Epidermal melanocyte (primary cell): ENCODE results near the gene PARP12.
"Not testable (repeated sequence)": the region's sequence is repeated elsewhere in the genome, so short reads cannot be mapped to it uniquely, and the experiment has no call there.

Source experiments
- DNase-seq: peaks from one replicate; pipeline ENCODE4 v3.0.0; 2011; ENCODE audit warnings: low spot score; ENCODE audit not compliant: insufficient read length

PARP12 gene

GRCh38 chr7:140062528-140063299 is at the start of gene PARP12:
Gene PARP12, minus strand, starts transcription at chr7:140062951. Its CDS starts 104 bp downstream, at chr7:140062847.
- no peak for DNase-seq

- DNase-seq, result not testable (repeated sequence)
Observed at GRCh38 chr7:140108777-140109176, 46.0 kb upstream of the PARP12 start.

GRCh38 chr7:140096459-140096858 is 33.7 kb upstream of the PARP12 start:
- DNase-seq, result no peak

- DNase-seq, result no peak
Observed at GRCh38 chr7:140093375-140093774, 30.6 kb upstream of the PARP12 start.

- DNase-seq, result no peak
Observed at GRCh38 chr7:140085447-140085846, 22.7 kb upstream of the PARP12 start.

- DNase-seq, result no peak
Observed at GRCh38 chr7:140084972-140085371, 22.2 kb upstream of the PARP12 start.

- no peak for DNase-seq
Observed at GRCh38 chr7:140084142-140084655, 21.4 kb upstream of the PARP12 start.

GRCh38 chr7:140082770-140083169 is 20.0 kb upstream of the PARP12 start:
- DNase-seq, result no peak

- no peak for DNase-seq
Observed at GRCh38 chr7:140081774-140082425, 19.1 kb upstream of the PARP12 start.

GRCh38 chr7:140080919-140081318 is 18.2 kb upstream of the PARP12 start:
- no peak for DNase-seq

GRCh38 chr7:140079121-140079536 is 16.4 kb upstream of the PARP12 start:
- DNase-seq, result no peak

- no peak for DNase-seq
Observed at GRCh38 chr7:140078392-140078791, 15.6 kb upstream of the PARP12 start.

GRCh38 chr7:140074780-140075179 is 12.0 kb upstream of the PARP12 start:
- DNase-seq, result no peak

GRCh38 chr7:140070546-140070945 is 7.8 kb upstream of the PARP12 start:
- DNase-seq, result no peak

GRCh38 chr7:140069298-140069949 is 6.7 kb upstream of the PARP12 start:
- DNase-seq, result no peak

- no peak for DNase-seq
Observed at GRCh38 chr7:140068033-140068432, 5.3 kb upstream of the PARP12 start.

GRCh38 chr7:140067052-140067451 is 4.3 kb upstream of the PARP12 start:
- no peak for DNase-seq

- no peak for DNase-seq
Observed at GRCh38 chr7:140062118-140062527, 628 bp downstream of the PARP12 start.

- DNase-seq, result no peak
Observed at GRCh38 chr7:140061607-140061930, 1.2 kb downstream of the PARP12 start.

- DNase-seq, result no peak
Observed at GRCh38 chr7:140060788-140061606, 1.8 kb downstream of the PARP12 start.

- no peak for DNase-seq
Observed at GRCh38 chr7:140060243-140060630, 2.5 kb downstream of the PARP12 start.
